Activated B cell treated with CpG ODN at 0.5 μM for 24 hours (primary cell): ENCODE measurements around the gene PTPN18. TPM values are rescaled to one million over a fixed set of nuclear protein-coding genes. Genes with fewer than 3 reads are reported as not detected.

Experiments
- ATAC-seq: fragments of 200-7000 bp; cut with Tn5 transposase; one replicate; pipeline ENCODE4 v1.10.0; 2021; ENCODE audit warnings: low read depth, mild to moderate bottlenecking, moderate library complexity
- CTCF ChIA-PET: fragments of 350-600 bp; sonication (Branson Sonifier 250); formaldehyde crosslinking; loops from one replicate; lab custom pipeline; 2021; ENCODE audit warnings: antibody characterized with exemption; lab: Charles Lee
- POLR2A ChIA-PET: fragments of 350-600 bp; sonication (Branson Sonifier 250); formaldehyde crosslinking; loops from one replicate; lab custom pipeline; 2021; ENCODE audit warnings: antibody characterized with exemption; lab: Charles Lee
- DNase-seq: peaks from one replicate; pipeline ENCODE4 v3.0.0; 2022
- H3K27ac Mint-ChIP-seq: one replicate; pipeline ENCODE4 v1.8.0; 2020; ENCODE audit warnings: mixed read lengths
- H3K27me3 Mint-ChIP-seq: one replicate; pipeline ENCODE4 v1.8.0; 2021; ENCODE audit warnings: mixed read lengths
- H3K36me3 Mint-ChIP-seq: one replicate; pipeline ENCODE4 v1.8.0; 2021; ENCODE audit warnings: low read depth, mixed read lengths
- H3K4me1 Mint-ChIP-seq: one replicate; pipeline ENCODE4 v1.8.0; 2021; ENCODE audit warnings: mixed read lengths
- H3K4me3 Mint-ChIP-seq: one replicate; pipeline ENCODE4 v1.8.0; 2020; ENCODE audit warnings: mild to moderate bottlenecking, mixed read lengths
- H3K9me3 Mint-ChIP-seq: one replicate; pipeline ENCODE4 v1.8.0; 2020; ENCODE audit warnings: mixed read lengths
- CTCF ChIP-seq: fragments of 200-600 bp; IDR thresholded peaks from one replicate; pipeline ENCODE4 v1.8.0; 2022; ENCODE audit warnings: antibody characterized with exemption, mild to moderate bottlenecking
- intact Hi-C: fragments of 100-400 bp; cut with micrococcal nuclease; formaldehyde crosslinking; loops from one replicate; pipeline ENCODE4 v1.15.1; 2024
- total RNA-seq: library from RNA; stranded (reverse); gene quantifications from 2 replicates; pipeline ENCODE4 v1.2.3, GENCODE V29; 2022

The PTPN18 gene
- total RNA-seq, 1 donor from 2014 or later = 77.7 TPM

- CTCF ChIA-PET = interaction anchor here (1.0 kb wide), 1 partner anchor 400 kb away, joined by 5 read pairs; no protein-coding TSS in a partner anchor
- TF ChIP-seq CTCF = no peak
- Mint-ChIP-seq H3K4me3 (no peak overlapping the region), H3K4me1 (peaks cover 18% of the 10 kb centered on the region), H3K27me3 (peaks cover 4% of the 10 kb centered on the region), H3K36me3 (peaks cover 33% of the 10 kb centered on the region), H3K9me3 (no peaks in the 10 kb centered on the region), H3K27ac (no peak overlapping the region)
- POLR2A ChIA-PET = interaction anchor here (1.0 kb wide), 1 partner anchor 19 kb away, joined by 3 read pairs; the partner anchor contains the start of gene PTPN18
- ATAC-seq (no peak), DNase-seq (no peak)
- intact Hi-C loops = no loop called here
These were observed 19.5 kb upstream of the PTPN18 start for GRCh38 chr2:130336150-130336876.

GRCh38 chr2:130336877-130337734 is 18.8 kb upstream of the PTPN18 start:
- CTCF ChIA-PET = no interaction called here
- H3K4me3 Mint-ChIP-seq = peak overlapping the region; percentile 11

GRCh38 chr2:130337735-130338325 is 18.0 kb upstream of the PTPN18 start:
- ChIA-PET CTCF (no interaction called here), POLR2A (no interaction called here)
- ATAC-seq (no peak), DNase-seq (no peak)
- peaks cover 45% of the 10 kb centered on the region for H3K36me3 Mint-ChIP-seq
- no peaks in the 10 kb centered on the region for H3K27me3 Mint-ChIP-seq
- no peak for TF ChIP-seq CTCF
- no peak overlapping the region for H3K4me3 Mint-ChIP-seq
- no peak overlapping the region for H3K27ac Mint-ChIP-seq
- intact Hi-C loops = no loop called here
- no peaks in the 10 kb centered on the region for H3K9me3 Mint-ChIP-seq
- peaks cover 22% of the 10 kb centered on the region for H3K4me1 Mint-ChIP-seq

More at GRCh38 chr2:130336877-130337734, 18.8 kb upstream of the PTPN18 start:
- POLR2A ChIA-PET = no interaction called here
- no peak for TF ChIP-seq CTCF
- Mint-ChIP-seq H3K27me3 (peaks cover 3% of the 10 kb centered on the region), H3K9me3 (no peaks in the 10 kb centered on the region), H3K4me1 (peaks cover 24% of the 10 kb centered on the region), H3K36me3 (peaks cover 38% of the 10 kb centered on the region), H3K27ac (peak overlapping the region; percentile 80)
- ATAC-seq (no peak), DNase-seq (no peak)
- intact Hi-C loops = no loop called here

GRCh38 chr2:130338793-130339345 is 17.0 kb upstream of the PTPN18 start:
- no peak for DNase-seq
- no peak overlapping the region for H3K27ac Mint-ChIP-seq
- ChIA-PET CTCF (no interaction called here), POLR2A (no interaction called here)
- peaks cover 50% of the 10 kb centered on the region for H3K36me3 Mint-ChIP-seq
- H3K9me3 Mint-ChIP-seq = no peaks in the 10 kb centered on the region
- no peaks in the 10 kb centered on the region for H3K27me3 Mint-ChIP-seq
- intact Hi-C loops = no loop called here
- no peak for ATAC-seq
- H3K4me1 Mint-ChIP-seq = peaks cover 31% of the 10 kb centered on the region
- TF ChIP-seq CTCF = no peak
- H3K4me3 Mint-ChIP-seq = no peak overlapping the region
